ENCODE results near the gene ARHGAP12.

DNA sequence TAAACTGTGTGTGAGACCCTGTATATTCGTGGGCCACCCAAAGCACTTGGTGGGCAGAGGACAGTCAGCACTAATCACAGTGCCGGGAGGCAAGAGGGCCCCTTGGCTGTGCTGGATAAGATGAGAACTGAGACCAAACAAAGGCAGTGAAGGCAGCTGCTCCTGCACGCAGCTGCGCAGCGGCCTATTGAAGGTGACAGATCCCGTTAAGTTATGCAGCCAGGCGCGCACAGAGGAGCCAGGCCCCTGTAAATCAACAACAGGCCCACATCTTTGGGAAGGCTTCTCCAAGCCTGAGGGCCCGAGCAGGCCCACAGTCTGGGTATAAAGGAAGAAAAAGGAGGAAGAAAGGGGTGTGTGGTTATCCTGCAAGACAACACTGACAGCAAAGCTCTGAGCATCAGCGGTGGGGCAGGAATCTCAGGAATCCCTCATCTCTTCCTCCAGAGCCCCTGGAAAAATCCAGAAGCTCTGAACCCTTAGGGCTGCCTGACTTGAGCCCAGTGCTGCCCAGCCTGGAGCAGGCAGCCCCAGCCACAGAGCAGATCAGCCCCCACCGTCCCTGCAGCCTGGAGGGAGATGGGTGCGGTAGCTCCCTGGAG, 154.2 kb downstream of the ARHGAP12 start:
- TF ChIP-seq, protein P1, sequence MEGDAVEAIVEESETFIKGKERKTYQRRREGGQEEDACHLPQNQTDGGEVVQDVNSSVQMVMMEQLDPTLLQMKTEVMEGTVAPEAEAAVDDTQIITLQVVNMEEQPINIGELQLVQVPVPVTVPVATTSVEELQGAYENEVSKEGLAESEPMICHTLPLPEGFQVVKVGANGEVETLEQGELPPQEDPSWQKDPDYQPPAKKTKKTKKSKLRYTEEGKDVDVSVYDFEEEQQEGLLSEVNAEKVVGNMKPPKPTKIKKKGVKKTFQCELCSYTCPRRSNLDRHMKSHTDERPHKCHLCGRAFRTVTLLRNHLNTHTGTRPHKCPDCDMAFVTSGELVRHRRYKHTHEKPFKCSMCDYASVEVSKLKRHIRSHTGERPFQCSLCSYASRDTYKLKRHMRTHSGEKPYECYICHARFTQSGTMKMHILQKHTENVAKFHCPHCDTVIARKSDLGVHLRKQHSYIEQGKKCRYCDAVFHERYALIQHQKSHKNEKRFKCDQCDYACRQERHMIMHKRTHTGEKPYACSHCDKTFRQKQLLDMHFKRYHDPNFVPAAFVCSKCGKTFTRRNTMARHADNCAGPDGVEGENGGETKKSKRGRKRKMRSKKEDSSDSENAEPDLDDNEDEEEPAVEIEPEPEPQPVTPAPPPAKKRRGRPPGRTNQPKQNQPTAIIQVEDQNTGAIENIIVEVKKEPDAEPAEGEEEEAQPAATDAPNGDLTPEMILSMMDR (conservative IDR thresholded peaks at IDR 0.05; ENCODE audit: low read length): no peak
- no peak for TF ChIP-seq EZH2phosphoT487 (IDR thresholded peaks at IDR 0.05; ENCODE audit: borderline replicate concordance, low read depth, low read length)

Measured in OCI-LY7 (cell line).